SK-N-SH (cell line): ENCODE measurements around the gene GOLPH3. TPM values are rescaled to one million over a fixed set of nuclear protein-coding genes. Genes with fewer than 3 reads are reported as not detected.

Experiments
- CTCF ChIA-PET: fragments of 300-600, 350-600 bp; formaldehyde crosslinking; extraction: SDS; loops from one replicate; lab custom pipeline; 2021; lab: Yijun Ruan, JAX
- POLR2A ChIA-PET: fragments of 350-600 bp; sonication (Branson Sonifier 250); formaldehyde crosslinking; extraction: SDS; loops from one replicate; lab custom pipeline; 2020; ENCODE audit warnings: antibody characterized with exemption, inconsistent platforms; lab: Yijun Ruan, JAX
- DNase-seq: peaks from one replicate; pipeline ENCODE4 v3.0.0; 2012
- H2AFZ ChIP-seq: fragments of 200-600 bp; sonication (generic); 2 replicates; pipeline ENCODE4 v1.8.1; 2016; ENCODE audit warnings: antibody characterized with exemption, mild to moderate bottlenecking, low read depth
- H3F3A ChIP-seq: fragments of 200-600 bp; sonication (generic); replicated peaks from 2 replicates; pipeline ENCODE3; 2016; ENCODE audit warnings: antibody characterized with exemption, mild to moderate bottlenecking; ENCODE audit not compliant: insufficient read depth
- H3K27ac ChIP-seq, 2 experiments: fragments of 200-500 bp in 1 of 2; fragments of 200-600 bp in 1 of 2; sonication (Bioruptor generic) in 1 of 2; sonication (generic), shearing (Covaris generic) in 1 of 2; 2 replicates each; pipeline versions ENCODE4 v1.5.1 to v1.6.1; 2014 to 2016; ENCODE audit warnings: low read depth in 2 of 2, inconsistent platforms in 1 of 2, low read length in 1 of 2, mild to moderate bottlenecking in 1 of 2, mixed read lengths in 1 of 2
- H3K27me3 ChIP-seq: fragments of 200-600 bp; sonication (generic), shearing (Covaris generic); 2 replicates; pipeline ENCODE4 v1.6.1; 2016; ENCODE audit warnings: mixed run types; ENCODE audit not compliant: insufficient read depth
- H3K36me3 ChIP-seq, 2 experiments: fragments of 200-500 bp in 1 of 2; fragments of 200-600 bp in 1 of 2; sonication (Bioruptor generic) in 1 of 2; sonication (generic) in 1 of 2; replicated peaks in 1 of 2; 2 replicates each; pipeline versions ENCODE3 to v1.5.1; 2014 to 2016; ENCODE audit warnings: low read length in 1 of 2, mild to moderate bottlenecking in 1 of 2; ENCODE audit not compliant: insufficient read depth in 2 of 2, control insufficient read depth in 1 of 2
- H3K4me1 ChIP-seq, 2 experiments: fragments of 200-500 bp in 1 of 2; fragments of 200-600 bp in 1 of 2; sonication (Bioruptor generic) in 1 of 2; sonication (generic), shearing (Covaris generic) in 1 of 2; 2 replicates each; pipeline versions ENCODE4 v1.5.1 to v1.6.1; 2014 to 2016; ENCODE audit warnings: low read depth in 1 of 2, low read length in 1 of 2, mixed run types in 1 of 2; ENCODE audit not compliant: insufficient read depth in 2 of 2, control insufficient read depth in 1 of 2
- H3K4me2 ChIP-seq: fragments of 200-600 bp; sonication (generic), shearing (Covaris generic); 2 replicates; pipeline ENCODE4 v1.6.1; 2017; ENCODE audit warnings: mixed run types
- H3K4me3 ChIP-seq, 2 experiments: fragments of 200-500 bp in 1 of 2; fragments of 200-600 bp in 1 of 2; sonication (Bioruptor generic) in 1 of 2; sonication (generic), shearing (Covaris generic) in 1 of 2; 2 replicates each; pipeline versions ENCODE4 v1.5.1 to v1.8.1; 2014 to 2016; ENCODE audit warnings: low read depth in 2 of 2, inconsistent platforms in 1 of 2, low read length in 1 of 2, mild to moderate bottlenecking in 1 of 2, mixed read lengths in 1 of 2, moderate library complexity in 1 of 2
- H3K79me2 ChIP-seq: fragments of 200-600 bp; sonication (generic); 2 replicates; pipeline ENCODE4 v1.8.1; 2017; ENCODE audit warnings: mild to moderate bottlenecking; ENCODE audit not compliant: insufficient read depth
- H3K9ac ChIP-seq: fragments of 200-600 bp; sonication (generic); 2 replicates; pipeline ENCODE4 v1.6.1; 2017; ENCODE audit warnings: mixed run types
- H3K9me2 ChIP-seq: fragments of 200-600 bp; sonication (generic); 2 replicates; pipeline ENCODE4 v1.6.1; 2017; ENCODE audit warnings: mixed run types
- H3K9me3 ChIP-seq: fragments of 200-600 bp; sonication (generic); 2 replicates; pipeline ENCODE4 v1.6.1; 2017; ENCODE audit warnings: mixed run types, mild to moderate bottlenecking, moderate library complexity
- H4K20me1 ChIP-seq: fragments of 200-600 bp; sonication (generic); 2 replicates; pipeline ENCODE4 v1.6.1; 2017; ENCODE audit warnings: mild to moderate bottlenecking, mixed run types; ENCODE audit not compliant: insufficient read depth
- ELF1 ChIP-seq: IDR thresholded peaks from 2 replicates; pipeline ENCODE4 v1.4.0; 2012
- FOSL2 ChIP-seq: IDR thresholded peaks from 2 replicates; pipeline ENCODE4 v1.4.0; 2012; ENCODE audit warnings: low read depth, mild to moderate bottlenecking, moderate library complexity, borderline replicate concordance
- FOXJ3 ChIP-seq: sonication (generic); formaldehyde crosslinking; IDR thresholded peaks from 2 replicates; pipeline ENCODE4 v1.5.1; 2020; ENCODE audit warnings: mild to moderate bottlenecking, missing genetic modification reagents
- GABPA ChIP-seq: IDR thresholded peaks from 2 replicates; pipeline ENCODE4 v1.4.0; 2012; ENCODE audit warnings: low read depth, mild to moderate bottlenecking
- IRF3 ChIP-seq: fragments of 150-350 bp; IDR thresholded peaks from 2 replicates; pipeline ENCODE4 v1.6.1; 2016; ENCODE audit warnings: mild to moderate bottlenecking, low read depth, low read length
- NFIC ChIP-seq: IDR thresholded peaks from 2 replicates; pipeline ENCODE4 v1.4.0; 2012; ENCODE audit warnings: borderline replicate concordance
- POLR2AphosphoS5 ChIP-seq: IDR thresholded peaks from 2 replicates; pipeline ENCODE4 v1.6.1; 2012; ENCODE audit warnings: low read depth, low read length
- RCOR1 ChIP-seq: fragments of 150-350 bp; IDR thresholded peaks from 2 replicates; pipeline ENCODE4 v1.6.1; 2017; ENCODE audit warnings: antibody characterized with exemption, low read length
- REST ChIP-seq: IDR thresholded peaks from 2 replicates; pipeline ENCODE4 v1.6.1; 2012; ENCODE audit warnings: mild to moderate bottlenecking, low read depth, low read length, moderate library complexity
- RXRA ChIP-seq: IDR thresholded peaks from 2 replicates; pipeline ENCODE4 v1.4.0; 2012; ENCODE audit warnings: low read depth, mild to moderate bottlenecking, borderline replicate concordance
- SMC3 ChIP-seq: IDR thresholded peaks from 2 replicates; pipeline ENCODE4 v1.6.1; 2012; ENCODE audit warnings: low read depth, low read length, improper control_type of control experiment
- TCF12 ChIP-seq: IDR thresholded peaks from 2 replicates; pipeline ENCODE4 v1.4.0; 2012
- TEAD4 ChIP-seq: IDR thresholded peaks from 2 replicates; pipeline ENCODE4 v1.4.0; 2012; ENCODE audit warnings: mild to moderate bottlenecking, borderline replicate concordance; ENCODE audit not compliant: insufficient read depth
- USF1 ChIP-seq: IDR thresholded peaks from 2 replicates; pipeline ENCODE4 v1.4.0; 2012; ENCODE audit warnings: low read depth, borderline replicate concordance
- WGBS: methylation state at CpG from one replicate; pipeline ENCODE4 v1.1.6; 2017; ENCODE audit warnings: low lambda C conversion rate; 5-methylcytosine and 5-hydroxymethylcytosine counted together
- polyA plus RNA-seq, 3 experiments: library from polyadenylated mRNA; depleted of rRNA; stranded (reverse); fragments of >200 nt; gene quantifications; 2 replicates each; pipeline ENCODE4 v1.2.3, GENCODE V29; 2012
- TF ChIP-seq, protein P1 (sequence below): fragments of 200-600 bp; sonication (generic); IDR thresholded peaks from 2 replicates; pipeline ENCODE4 v1.6.1; 2017; ENCODE audit warnings: antibody characterized with exemption, mild to moderate bottlenecking, moderate library complexity
- TF ChIP-seq, protein P2 (sequence below): IDR thresholded peaks from 2 replicates; pipeline ENCODE4 v1.4.0; 2012; ENCODE audit warnings: low read depth, borderline replicate concordance
- TF ChIP-seq, protein P3 (sequence below): fragments of 150-350 bp; IDR thresholded peaks from 2 replicates; pipeline ENCODE4 v1.6.1; 2017; ENCODE audit warnings: antibody characterized with exemption, low read length, low read depth, borderline replicate concordance

GOLPH3 gene
- polyA plus RNA-seq, 1 of the 3 experiments (the other 2 are of a cell fraction) = 25.5 TPM

DNA sequence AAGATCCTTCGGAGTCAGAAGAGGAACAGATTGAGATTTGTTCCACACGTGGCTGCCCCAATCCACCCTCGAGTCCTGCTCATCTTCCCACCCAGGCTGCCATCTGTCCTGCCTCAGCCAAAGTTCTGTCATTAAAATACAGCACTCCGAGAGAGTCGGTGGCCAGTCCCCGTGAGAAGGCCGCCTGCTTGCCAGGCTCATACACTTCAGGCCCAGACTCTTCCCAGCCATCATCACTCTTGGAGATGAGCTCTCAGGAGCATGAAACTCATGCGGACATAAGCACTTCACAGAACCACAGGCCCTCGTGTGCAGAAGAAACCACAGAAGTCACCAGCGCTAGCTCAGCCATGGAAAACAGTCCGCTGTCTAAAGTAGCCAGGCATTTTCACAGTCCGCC is 85.9 kb downstream of the GOLPH3 start (continued):
- TF ChIP-seq USF1 = no peak
- TF ChIP-seq FOSL2 = no peak
- TF ChIP-seq, protein P1, sequence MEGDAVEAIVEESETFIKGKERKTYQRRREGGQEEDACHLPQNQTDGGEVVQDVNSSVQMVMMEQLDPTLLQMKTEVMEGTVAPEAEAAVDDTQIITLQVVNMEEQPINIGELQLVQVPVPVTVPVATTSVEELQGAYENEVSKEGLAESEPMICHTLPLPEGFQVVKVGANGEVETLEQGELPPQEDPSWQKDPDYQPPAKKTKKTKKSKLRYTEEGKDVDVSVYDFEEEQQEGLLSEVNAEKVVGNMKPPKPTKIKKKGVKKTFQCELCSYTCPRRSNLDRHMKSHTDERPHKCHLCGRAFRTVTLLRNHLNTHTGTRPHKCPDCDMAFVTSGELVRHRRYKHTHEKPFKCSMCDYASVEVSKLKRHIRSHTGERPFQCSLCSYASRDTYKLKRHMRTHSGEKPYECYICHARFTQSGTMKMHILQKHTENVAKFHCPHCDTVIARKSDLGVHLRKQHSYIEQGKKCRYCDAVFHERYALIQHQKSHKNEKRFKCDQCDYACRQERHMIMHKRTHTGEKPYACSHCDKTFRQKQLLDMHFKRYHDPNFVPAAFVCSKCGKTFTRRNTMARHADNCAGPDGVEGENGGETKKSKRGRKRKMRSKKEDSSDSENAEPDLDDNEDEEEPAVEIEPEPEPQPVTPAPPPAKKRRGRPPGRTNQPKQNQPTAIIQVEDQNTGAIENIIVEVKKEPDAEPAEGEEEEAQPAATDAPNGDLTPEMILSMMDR = no peak
- TF ChIP-seq, protein P2, sequence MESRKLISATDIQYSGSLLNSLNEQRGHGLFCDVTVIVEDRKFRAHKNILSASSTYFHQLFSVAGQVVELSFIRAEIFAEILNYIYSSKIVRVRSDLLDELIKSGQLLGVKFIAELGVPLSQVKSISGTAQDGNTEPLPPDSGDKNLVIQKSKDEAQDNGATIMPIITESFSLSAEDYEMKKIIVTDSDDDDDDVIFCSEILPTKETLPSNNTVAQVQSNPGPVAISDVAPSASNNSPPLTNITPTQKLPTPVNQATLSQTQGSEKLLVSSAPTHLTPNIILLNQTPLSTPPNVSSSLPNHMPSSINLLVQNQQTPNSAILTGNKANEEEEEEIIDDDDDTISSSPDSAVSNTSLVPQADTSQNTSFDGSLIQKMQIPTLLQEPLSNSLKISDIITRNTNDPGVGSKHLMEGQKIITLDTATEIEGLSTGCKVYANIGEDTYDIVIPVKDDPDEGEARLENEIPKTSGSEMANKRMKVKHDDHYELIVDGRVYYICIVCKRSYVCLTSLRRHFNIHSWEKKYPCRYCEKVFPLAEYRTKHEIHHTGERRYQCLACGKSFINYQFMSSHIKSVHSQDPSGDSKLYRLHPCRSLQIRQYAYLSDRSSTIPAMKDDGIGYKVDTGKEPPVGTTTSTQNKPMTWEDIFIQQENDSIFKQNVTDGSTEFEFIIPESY = no peak

GRCh38 chr5:32087086-32088082 is 86.7 kb downstream of the GOLPH3 start:
- Histone ChIP-seq H3K27me3 (no peaks in the 10 kb centered on the region), H3K79me2 (no peaks in the 10 kb centered on the region), H3K4me3 (no peak overlapping the region), H3K36me3 (no peaks in the 10 kb centered on the region), H3K4me1 (no peaks in the 10 kb centered on the region), H4K20me1 (no peaks in the 10 kb centered on the region), H3K9me2 (no peaks in the 10 kb centered on the region), H2AFZ (no peak overlapping the region), H3F3A (no peaks in the 10 kb centered on the region), H3K9ac (no peak overlapping the region), H3K9me3 (no peaks in the 10 kb centered on the region), H3K4me2 (no peak overlapping the region), H3K27ac (no peak overlapping the region)
- WGBS = 87% methylated on average over 11 of the region's 24 CpGs
- CTCF ChIA-PET = interaction anchor here (2.9 to 3.7 kb wide), 2 partner anchors 11 to 262 kb away, joined by 11 to 24 read pairs; no protein-coding TSS in a partner anchor
- no peak for DNase-seq
- POLR2A ChIA-PET = no interaction called here
- no peak for TF ChIP-seq ELF1
- TF ChIP-seq POLR2AphosphoS5 = no peak
- no peak for TF ChIP-seq FOXJ3
- TF ChIP-seq GABPA = no peak
- TF ChIP-seq RCOR1 = no peak
- no peak for TF ChIP-seq SMC3
- no peak for TF ChIP-seq TCF12
- TF ChIP-seq, protein P3, sequence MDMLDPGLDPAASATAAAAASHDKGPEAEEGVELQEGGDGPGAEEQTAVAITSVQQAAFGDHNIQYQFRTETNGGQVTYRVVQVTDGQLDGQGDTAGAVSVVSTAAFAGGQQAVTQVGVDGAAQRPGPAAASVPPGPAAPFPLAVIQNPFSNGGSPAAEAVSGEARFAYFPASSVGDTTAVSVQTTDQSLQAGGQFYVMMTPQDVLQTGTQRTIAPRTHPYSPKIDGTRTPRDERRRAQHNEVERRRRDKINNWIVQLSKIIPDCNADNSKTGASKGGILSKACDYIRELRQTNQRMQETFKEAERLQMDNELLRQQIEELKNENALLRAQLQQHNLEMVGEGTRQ = no peak
- TF ChIP-seq RXRA = no peak
- no peak for TF ChIP-seq NFIC
- TF ChIP-seq TEAD4 = no peak
- TF ChIP-seq REST = no peak
- TF ChIP-seq IRF3 = no peak
